LNCAP (cell line): ENCODE data around the gene ARFGAP2.

Source experiments
- CTCF ChIP-seq: fragments of 450-650 bp; IDR thresholded peaks from 2 replicates; pipeline ENCODE4 v1.5.1; 2017; ENCODE audit warnings: mild to moderate bottlenecking

ARFGAP2 gene

GRCh38 chr11:47132981-47133380 lies 43.7 kb downstream of the ARFGAP2 start:
- TF ChIP-seq CTCF = no peak

GRCh38 chr11:47132490-47132889 lies 44.2 kb downstream of the ARFGAP2 start:
- TF ChIP-seq CTCF = no peak

GRCh38 chr11:47131136-47131535 lies 45.5 kb downstream of the ARFGAP2 start:
- no peak for TF ChIP-seq CTCF

- no peak for TF ChIP-seq CTCF
Measured at GRCh38 chr11:47130543-47130942, 46.1 kb downstream of the ARFGAP2 start.

GRCh38 chr11:47127213-47127612 lies 49.5 kb downstream of the ARFGAP2 start:
- TF ChIP-seq CTCF = no peak

GRCh38 chr11:47125083-47125482 lies 51.6 kb downstream of the ARFGAP2 start:
- TF ChIP-seq CTCF = no peak

GRCh38 chr11:47124675-47125074 lies 52.0 kb downstream of the ARFGAP2 start:
- TF ChIP-seq CTCF = no peak

- no peak for TF ChIP-seq CTCF
Measured at GRCh38 chr11:47123094-47123493, 53.6 kb downstream of the ARFGAP2 start.
